ENCODE results near the gene ANKFN1.
"Not testable (repeated sequence)": the region's sequence is repeated elsewhere in the genome, so short reads cannot be mapped to it uniquely, and the experiment has no call there.

Gene ANKFN1

GRCh38 chr17:56325313-56326000 lies 172.2 kb downstream of the ANKFN1 start:
- no peak for DNase-seq (ENCODE audit: low read depth in 2 of 2)

GRCh38 chr17:56326001-56326359 lies 172.7 kb downstream of the ANKFN1 start:
- no peak for DNase-seq (ENCODE audit: low read depth in 2 of 2)

- no peak for DNase-seq (ENCODE audit: low read depth in 2 of 2)
Measured at GRCh38 chr17:56347639-56348038, 194.4 kb downstream of the ANKFN1 start.

GRCh38 chr17:56350592-56350991 lies 197.3 kb downstream of the ANKFN1 start:
- no peak for DNase-seq (ENCODE audit: low read depth in 2 of 2)

GRCh38 chr17:56351675-56352074 lies 198.4 kb downstream of the ANKFN1 start:
- DNase-seq (ENCODE audit: low read depth in 2 of 2): no peak

- DNase-seq (ENCODE audit: low read depth in 2 of 2): no peak
Measured at GRCh38 chr17:56358651-56359050, 205.4 kb downstream of the ANKFN1 start.

- no peak for DNase-seq (ENCODE audit: low read depth in 2 of 2)
Measured at GRCh38 chr17:56359518-56359917, 206.2 kb downstream of the ANKFN1 start.

GRCh38 chr17:56367366-56367765 lies 214.1 kb downstream of the ANKFN1 start:
- DNase-seq (ENCODE audit: low read depth in 2 of 2): no peak

GRCh38 chr17:56373981-56374833 lies 220.9 kb downstream of the ANKFN1 start:
- no peak for DNase-seq (ENCODE audit: low read depth in 2 of 2)

GRCh38 chr17:56389356-56389755 lies 236.1 kb downstream of the ANKFN1 start:
- DNase-seq (ENCODE audit: low read depth in 2 of 2): no peak

GRCh38 chr17:56392321-56392720 lies 239.0 kb downstream of the ANKFN1 start:
- DNase-seq (ENCODE audit: low read depth in 2 of 2): no peak

GRCh38 chr17:56393156-56393555 lies 239.9 kb downstream of the ANKFN1 start:
- DNase-seq (ENCODE audit: low read depth in 2 of 2): no peak

- DNase-seq (ENCODE audit: low read depth in 2 of 2): no peak
Measured at GRCh38 chr17:56395787-56396186, 242.5 kb downstream of the ANKFN1 start.

- DNase-seq (ENCODE audit: low read depth in 2 of 2): no peak
Measured at GRCh38 chr17:56407086-56407485, 253.8 kb downstream of the ANKFN1 start.

GRCh38 chr17:56412356-56412755 lies 259.1 kb downstream of the ANKFN1 start:
- DNase-seq (ENCODE audit: low read depth in 2 of 2): not testable (repeated sequence)

- no peak for DNase-seq (ENCODE audit: low read depth in 2 of 2)
Measured at GRCh38 chr17:56416682-56417351, 263.5 kb downstream of the ANKFN1 start.

- DNase-seq (ENCODE audit: low read depth in 2 of 2): no peak
Measured at GRCh38 chr17:56424005-56424404, 270.7 kb downstream of the ANKFN1 start.

GRCh38 chr17:56424543-56425044 lies 271.3 kb downstream of the ANKFN1 start:
- no peak for DNase-seq (ENCODE audit: low read depth in 2 of 2)

- no peak for DNase-seq (ENCODE audit: low read depth in 2 of 2)
Measured at GRCh38 chr17:56425483-56425882, 272.2 kb downstream of the ANKFN1 start.

GRCh38 chr17:56426901-56427300 lies 273.6 kb downstream of the ANKFN1 start:
- DNase-seq (ENCODE audit: low read depth in 2 of 2): no peak

- DNase-seq (ENCODE audit: low read depth in 2 of 2): no peak
Measured at GRCh38 chr17:56431736-56432135, 278.5 kb downstream of the ANKFN1 start.

GRCh38 chr17:56432443-56432842 lies 279.2 kb downstream of the ANKFN1 start:
- no peak for DNase-seq (ENCODE audit: low read depth in 2 of 2)
